NCI-H446 (cell line): ENCODE measurements around the gene ARSA.

Experiments used
- DNase-seq, 2 experiments: peaks; one replicate each; lab custom pipeline; 2025; lab: John Stamatoyannopoulos, UW

Gene ARSA

DNA sequence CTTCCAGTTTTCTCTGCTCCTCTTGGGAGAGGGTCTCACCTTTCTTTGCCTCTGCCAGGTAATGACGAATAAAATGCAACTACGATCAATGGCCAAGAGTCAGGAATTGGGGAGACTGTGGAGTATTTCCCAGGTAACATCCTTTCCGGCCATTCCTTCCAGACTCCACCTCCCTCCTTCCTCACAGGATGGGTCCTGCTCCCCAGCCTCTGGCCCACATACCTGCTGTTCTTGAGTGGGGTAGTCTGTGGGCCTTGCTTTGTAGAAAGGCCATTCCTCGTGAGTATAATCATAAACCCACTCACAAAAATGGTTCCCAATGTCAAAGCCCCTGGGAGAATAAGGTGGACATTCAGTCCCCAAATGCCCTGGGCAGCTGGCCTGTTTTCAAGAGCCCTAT lies 48.2 kb downstream of the ARSA start:
- DNase-seq: no peak

DNA sequence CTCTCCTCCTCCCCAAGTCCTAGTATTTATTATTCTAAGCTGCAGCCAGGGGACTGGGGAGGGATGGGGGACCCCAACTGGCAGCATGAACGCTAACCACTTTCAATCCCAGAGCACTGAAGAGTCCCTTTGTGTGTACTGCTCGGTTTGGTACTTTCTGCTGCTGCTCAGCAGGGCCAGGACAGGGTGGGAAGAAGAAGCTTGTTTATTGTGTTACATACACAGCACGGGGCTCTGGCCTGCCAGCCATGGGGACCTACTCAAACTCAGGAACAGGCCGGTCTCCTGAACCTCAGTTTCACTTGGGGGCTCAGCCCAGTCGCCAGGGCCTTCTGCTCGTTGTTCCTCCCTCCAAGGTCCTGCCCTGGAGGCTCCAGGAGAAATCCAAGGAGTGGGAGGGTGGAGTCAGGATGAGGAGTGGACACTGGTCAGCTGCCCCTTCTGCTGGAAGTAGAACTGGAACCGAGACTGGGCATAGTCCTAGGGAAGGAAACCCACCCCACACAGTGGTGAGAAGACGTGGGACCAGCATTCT lies 49.1 kb downstream of the ARSA start:
- DNase-seq: no peak

DNA sequence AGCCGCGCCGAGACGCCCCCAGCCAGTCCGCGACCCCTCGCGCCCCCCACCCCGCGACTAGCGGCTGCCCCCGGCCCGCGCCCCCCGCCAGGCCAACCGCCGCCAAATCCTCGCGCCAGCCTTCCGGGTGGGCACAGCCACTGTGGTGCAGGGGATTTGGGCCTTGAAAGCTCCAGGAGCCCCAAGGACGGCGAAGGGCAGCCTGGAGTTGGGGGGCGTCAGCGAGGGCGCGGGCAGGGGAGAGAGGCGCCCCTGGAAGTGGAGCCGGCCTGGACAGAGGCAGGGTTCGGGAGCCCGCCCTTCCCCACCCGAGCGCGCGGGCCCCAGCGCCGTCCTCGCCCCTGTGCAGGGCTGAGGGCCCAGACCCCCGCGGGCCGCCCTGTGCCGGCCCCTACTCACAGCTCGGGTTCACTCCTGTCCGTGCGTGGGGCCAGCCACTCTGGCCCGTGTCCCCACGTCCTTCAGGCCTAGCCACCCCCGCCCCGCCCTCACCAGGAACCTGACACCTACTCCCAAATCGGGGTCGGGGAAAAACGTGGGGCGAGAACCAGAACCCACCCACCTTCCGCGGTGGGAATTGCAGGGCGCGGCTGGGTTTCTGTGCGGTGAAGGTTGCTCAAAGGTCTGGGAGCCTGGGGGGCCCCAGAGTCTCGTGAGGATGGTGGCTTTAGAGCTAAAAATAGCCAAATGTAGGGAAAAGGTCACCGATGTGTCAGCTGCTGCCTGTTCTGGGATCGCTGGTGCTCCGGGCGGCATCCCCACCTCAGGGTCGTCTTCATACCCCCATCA lies 49.8 kb downstream of the ARSA start, which contains the start of gene CPT1B:
CPT1B (minus strand) TSS at position 441 of the 789 bp plus-strand sequence. CDS start 512 bp downstream, outside the sequence.
- no peak for DNase-seq

DNA sequence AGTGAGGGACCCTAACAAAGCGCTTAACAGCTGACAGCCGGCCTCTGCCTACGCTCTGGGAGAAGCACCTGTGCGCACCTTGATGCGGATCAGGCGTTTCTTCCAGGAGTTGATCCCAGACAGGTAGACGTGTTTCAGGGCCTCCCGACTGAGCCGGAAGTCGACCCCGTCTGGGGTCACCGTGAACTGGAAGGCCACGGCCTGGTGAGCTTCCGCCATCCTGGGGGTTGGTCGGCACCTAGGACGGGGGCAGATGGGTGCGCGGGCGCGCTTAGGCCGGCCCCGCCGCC lies 50.3 kb downstream of the ARSA start:
- DNase-seq: no peak

DNA sequence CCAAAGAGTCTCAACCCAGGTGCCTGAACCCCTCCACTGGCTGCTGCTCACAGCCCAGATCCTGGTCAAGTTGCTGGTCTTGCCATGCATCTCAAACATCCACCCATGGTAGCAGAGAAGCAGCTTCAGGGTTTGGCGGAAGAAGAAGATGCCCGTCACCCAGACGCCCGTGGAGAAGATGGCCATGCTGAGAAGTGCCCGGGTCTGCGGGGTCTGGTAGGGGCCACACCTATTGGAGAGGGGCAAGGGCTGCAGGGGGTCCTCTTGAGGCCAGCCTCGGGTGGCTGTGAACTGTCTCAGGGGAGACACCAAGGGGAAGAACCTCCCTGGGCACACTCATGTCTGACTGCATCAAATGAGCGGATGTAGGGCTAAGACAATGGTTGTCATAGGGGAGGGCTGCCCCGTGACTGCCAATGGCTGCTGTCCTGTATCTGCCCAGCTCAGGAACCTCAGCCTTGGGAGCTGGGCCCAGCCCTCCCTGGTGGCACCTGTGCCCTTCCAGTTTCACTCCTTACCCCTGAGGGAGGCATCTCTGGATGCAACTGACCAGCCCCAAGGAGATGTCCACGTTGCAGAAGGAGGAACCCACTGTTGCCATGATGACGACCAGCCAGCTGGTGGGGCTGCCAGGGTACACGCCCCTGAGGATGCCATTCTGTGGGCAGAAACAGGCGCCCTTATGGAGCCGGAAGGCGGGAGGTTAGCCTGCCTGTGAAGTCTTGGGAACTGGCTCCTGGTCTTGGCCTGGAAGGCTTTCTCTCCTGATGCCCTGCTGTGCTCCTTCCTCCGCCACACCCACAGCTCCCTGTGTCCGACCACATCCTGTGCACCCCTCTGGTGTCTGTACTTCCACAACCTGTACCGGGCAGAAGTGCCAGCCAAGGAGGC lies 50.9 kb downstream of the ARSA start:
- DNase-seq: no peak

DNA sequence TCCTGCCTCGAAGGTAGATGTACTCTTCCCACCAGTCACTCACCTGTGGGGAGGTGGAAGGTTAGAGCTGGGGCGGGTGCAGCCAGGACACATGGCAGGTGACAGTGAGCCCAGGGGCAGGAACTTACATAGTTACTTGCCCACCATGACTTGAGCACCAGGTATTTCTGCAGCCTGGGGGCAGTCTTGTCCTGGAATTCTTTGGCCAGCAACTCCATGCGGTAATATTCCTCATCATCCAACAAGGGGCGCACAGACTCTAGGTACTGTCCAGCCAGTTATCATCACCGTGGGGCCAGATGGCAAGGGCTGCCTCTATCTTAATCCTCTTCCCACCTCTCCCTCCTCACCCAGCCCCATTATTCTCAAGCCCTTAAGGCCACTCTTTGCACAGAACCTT lies 51.9 kb downstream of the ARSA start:
- DNase-seq: peak in 1 of 2 experiments; percentile 42

DNA sequence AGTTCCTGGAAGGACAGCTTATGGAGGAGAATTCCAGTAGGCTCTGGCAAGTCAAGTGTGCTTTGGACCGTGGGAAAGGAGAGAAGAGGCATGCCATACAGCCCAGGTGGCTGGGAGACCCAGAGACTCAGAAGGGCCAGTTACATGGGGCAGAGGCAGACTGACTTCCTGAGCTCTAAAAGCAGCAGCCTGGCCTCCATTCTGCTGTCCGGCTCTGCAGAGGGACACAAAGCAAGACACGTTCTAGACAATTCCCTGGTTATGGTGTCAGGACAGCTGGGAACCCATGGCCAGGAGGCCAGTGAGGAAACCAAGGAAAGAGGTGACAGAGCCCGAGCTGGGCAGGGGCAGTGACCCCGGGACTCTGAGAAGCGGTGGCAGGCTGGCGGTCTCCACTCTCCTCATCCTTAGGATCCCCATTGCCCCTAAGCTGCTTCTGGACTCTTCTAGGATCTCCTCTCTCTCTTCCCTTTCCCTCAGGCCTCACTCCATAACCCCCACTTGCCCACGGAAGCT lies 52.5 kb downstream of the ARSA start:
- no peak for DNase-seq
